GM12801 (cell line): ENCODE data around the gene MYO18A.

Experiments used
- CTCF ChIP-seq: IDR thresholded peaks from one replicate; pipeline ENCODE4 v1.5.1; 2011; ENCODE audit warnings: control low read depth; ENCODE audit not compliant: insufficient read length; ENCODE audit errors: extremely low read depth

The MYO18A gene

GRCh38 chr17:29121442-29121841 is 58.8 kb downstream of the MYO18A start:
- TF ChIP-seq CTCF: no peak

- TF ChIP-seq CTCF: no peak
These were observed 59.8 kb downstream of the MYO18A start for GRCh38 chr17:29120433-29120832.

- no peak for TF ChIP-seq CTCF
These were observed 60.9 kb downstream of the MYO18A start for GRCh38 chr17:29119265-29119664.

GRCh38 chr17:29116804-29117753 is 63.1 kb downstream of the MYO18A start:
- no peak for TF ChIP-seq CTCF

GRCh38 chr17:29115961-29116803 is 64.0 kb downstream of the MYO18A start:
- TF ChIP-seq CTCF: no peak

GRCh38 chr17:29115435-29115834 is 64.8 kb downstream of the MYO18A start:
- TF ChIP-seq CTCF: no peak

- TF ChIP-seq CTCF: no peak
These were observed 66.1 kb downstream of the MYO18A start for GRCh38 chr17:29114141-29114540.
